Brain pericyte (primary cell): ENCODE data around the gene KLHL13.
"Not testable (repeated sequence)": the region's sequence is repeated elsewhere in the genome, so short reads cannot be mapped to it uniquely, and the experiment has no call there.

Experiments used
- DNase-seq: peaks from one replicate; pipeline ENCODE4 v3.0.0-alpha.2; 2012; ENCODE audit warnings: low read depth, low spot score

Gene KLHL13

DNA sequence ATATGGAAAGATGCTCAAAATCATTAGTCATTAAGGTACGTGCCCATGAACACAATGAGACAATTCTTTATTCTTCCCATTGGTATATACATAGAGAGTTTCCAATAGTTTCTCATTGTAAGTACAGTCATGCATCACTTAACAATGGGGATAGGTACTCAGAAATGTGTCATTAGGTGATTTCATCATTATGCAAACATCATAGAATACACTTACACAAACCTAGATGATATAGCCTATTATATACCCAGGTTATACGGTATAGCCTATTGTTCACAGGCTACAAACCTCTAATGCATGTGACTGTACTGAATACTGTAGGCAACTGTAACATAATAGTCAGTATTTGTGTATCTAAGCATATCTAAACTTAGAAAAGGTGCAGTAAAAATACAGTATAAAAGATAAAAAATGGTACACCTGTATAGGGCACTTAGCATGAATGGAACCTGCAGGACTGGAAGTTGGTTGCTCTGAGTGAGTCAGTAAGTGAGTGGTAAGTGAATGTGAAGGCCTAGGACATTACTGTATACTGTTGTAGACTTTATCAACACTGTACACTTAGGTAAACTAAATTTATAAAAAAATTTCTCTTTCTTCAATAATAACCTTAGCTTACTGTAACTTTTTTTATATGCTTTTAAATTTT is 49.6 kb downstream of the KLHL13 start:
- no peak for DNase-seq

DNA sequence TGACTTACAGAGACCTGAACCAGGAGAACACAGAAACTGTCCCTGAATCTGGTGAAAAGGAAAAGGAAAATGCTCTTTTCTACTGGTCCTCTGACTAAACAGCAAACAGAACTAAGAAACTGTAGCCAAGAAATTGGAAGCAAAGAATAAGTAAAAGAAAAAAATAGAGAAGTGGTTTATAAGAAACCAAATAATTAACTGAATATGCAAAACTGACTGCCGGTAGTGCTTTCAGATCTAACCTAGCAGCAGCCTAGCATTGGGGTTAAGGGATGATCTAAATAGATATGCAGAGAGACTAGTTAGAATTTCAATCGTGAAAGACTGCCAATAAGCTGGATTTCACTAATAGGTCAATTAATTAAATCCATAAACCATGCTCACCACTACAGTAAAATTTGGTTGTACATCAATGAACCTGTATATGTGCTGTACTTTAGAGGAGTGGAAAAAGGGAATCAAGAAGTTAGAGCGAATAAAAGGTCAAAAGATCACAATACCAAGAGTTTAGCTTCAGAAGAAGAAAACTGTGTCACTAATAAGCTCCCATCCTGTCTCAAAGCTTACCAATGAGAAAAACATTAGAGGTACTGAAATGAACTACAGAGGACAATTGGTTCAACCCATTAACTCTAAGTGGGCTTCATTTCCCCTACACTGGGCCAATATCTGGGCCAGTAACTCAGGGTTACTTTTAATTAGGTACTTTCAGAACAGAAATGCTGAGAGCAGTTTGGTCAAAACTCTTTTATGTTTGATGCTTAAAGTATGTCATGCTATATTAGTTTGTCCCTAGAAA is 53.6 kb downstream of the KLHL13 start:
- DNase-seq: no peak

DNA sequence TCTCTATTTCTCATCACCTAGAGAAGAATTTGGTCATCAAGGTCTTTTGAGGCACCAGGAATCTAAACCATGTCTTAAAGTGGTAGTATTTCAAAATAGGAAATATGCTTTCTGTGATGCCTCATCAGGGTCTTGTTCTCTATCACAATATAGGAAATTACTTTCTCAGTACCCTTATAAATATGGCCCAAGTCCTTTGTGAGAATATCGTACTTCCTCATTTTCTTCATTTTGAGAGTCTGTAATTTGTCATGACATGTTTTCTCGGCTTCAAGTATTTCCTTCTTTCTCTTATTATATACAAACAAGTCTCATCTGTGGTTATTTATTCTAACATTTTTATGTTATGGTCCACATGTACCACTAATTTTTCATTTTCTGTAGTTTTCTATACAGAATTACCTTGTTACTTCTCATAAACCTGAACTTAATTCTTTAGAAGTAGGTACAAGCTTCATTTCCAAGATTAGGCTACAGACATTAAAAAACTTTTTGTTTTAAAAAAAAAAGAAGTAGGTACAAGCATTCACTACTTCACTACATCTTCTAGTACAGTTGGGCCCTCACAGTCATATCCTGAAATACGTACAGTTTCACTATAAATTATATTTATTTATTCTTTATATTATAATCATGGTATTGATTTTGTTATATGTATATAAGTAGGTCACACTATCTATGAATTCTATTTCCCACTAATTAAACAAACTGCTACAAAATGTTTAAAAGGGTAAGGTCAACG is 54.4 kb downstream of the KLHL13 start:
- DNase-seq: no peak

DNA sequence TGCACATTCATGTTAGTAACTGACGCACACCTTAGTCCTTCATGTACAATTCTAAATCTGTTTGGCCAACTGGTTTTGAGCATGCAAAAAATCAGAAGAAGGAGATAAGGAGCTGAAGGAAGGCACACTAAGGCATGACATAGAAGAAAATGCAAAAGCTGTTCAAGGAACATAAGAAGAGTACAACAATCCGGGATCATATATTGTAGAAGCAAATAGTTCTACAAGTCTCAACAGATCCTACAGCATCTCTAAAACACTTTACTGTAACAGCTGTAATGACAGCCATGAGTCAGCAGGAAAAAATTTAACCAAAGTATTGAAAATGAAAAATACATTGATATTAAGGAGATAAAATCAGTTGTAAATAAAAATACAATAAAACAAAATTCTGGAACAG is 57.7 kb downstream of the KLHL13 start:
- DNase-seq: no peak

DNA sequence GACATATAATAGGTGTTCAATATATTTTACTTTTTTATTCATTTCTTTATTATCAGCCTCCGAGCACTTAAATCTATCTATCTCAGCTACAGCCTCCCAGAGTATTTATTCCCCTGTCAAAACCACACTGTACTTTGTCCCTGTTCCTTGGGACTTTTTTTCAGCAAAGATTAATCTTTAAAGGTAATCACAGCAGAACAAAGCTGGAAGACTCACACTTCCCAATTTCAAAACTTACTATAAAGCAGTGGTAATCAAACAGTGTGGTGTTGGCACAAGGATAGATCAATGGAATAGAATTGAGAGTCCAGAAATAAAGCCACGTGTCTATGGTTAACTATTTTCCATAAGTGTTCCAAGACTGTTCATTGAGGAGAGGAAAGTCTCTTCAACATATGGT is 59.7 kb downstream of the KLHL13 start:
- no peak for DNase-seq

DNA sequence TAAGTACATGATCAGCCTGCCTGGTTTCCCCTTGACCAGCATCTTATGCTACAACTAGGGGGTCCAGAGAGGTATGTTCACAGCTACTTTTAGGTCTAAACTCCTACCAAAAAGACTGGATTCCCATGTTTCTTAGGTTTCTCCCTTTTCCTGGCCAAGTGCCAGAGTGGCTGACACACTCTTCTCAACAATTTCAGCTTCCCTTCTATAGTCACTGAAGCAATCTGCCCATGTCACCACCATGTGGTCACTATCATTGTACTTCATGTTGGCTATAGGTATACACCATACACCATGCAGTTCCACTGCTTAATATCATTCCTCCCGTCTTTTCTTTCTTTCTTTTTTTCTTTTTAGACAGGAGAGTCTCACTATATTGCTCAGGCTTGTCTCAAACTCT is 66.9 kb downstream of the KLHL13 start:
- DNase-seq: no peak

DNA sequence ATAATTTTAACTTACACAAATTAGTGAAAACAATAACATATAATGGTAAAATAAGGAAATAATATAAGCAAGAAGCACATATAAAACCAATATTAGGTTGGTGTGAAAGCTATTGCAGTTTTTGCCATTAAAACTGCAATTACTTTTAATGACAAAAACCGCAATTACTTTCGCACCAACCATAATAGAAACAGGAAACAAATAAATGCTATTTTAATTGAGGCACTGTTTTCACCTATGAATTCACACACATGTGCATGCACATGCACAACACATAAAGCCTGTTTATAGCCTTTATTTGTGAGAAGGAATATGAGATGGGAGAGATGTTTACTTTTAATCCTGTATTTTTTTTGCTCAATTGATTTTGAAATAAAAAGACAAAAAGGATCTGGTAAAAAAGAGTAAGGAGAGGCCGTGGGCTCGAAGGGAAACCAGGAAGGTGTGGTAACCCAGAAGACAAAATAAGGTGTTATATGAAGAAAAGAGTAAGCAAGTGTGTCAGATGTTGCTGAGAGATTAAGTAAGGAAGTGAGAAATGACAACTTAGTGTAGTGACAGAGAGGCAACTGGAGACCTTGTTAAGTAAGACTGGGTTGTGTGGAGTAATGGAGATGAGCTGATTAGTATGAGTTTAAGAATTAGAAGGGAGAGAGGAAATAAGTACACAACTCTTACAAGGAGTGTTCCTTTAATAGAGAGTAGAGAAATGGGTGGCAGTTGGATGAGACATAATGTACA is 69.0 kb downstream of the KLHL13 start:
- no peak for DNase-seq

DNA sequence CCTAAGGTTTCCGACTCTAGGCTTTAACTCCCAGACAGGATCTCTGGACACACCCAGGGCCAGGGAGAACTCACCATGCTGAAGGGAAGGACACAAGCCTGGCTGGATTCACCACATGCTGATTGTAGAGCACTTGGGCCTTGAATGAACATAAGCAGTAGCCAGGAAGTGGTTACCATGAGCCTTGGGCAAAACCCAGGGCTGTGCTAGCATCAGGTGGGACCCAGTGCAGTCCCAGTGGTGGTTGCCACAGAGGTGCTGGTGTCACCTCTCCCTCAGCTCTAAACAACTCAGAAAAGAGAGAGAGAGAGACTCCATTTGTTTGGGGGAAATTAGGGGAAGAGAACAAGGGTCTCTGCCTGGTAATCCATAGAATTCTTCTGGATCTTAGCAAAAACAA is 77.0 kb downstream of the KLHL13 start:
- no peak for DNase-seq

DNA sequence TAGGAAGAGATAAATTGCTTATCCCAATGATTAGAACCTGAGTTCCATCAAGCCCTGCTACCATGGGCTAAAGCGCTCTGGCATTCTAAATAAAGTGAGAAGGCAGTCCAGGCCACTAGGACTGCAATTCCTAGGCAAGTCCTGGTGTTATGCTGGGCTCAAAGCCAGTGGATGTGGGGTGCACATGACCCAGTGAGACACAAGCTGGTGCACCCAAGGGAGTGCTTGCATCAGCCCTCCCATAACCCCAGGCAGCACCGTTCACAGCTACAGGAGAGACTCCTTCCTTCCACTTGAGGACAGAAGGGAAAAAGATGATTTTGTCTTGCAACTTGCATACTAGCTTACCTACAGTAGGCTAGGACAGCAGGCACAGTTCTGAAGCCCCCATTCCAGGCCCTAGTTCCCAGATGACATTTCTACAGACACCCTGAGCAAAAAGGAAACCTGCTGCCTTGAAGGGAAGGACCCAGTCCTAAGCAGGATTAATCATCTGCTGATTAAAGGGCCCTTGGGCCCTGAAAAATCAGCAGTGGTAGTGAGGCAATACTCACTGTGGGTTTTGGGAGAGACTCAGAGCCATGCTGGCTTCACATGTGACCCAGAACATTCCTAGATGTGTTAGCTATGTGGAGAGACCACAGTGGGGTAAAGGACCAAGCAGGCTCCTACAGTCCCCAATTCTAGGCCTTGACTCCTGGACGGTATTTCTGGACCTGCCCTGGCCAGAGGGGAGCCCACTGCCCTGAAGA is 77.8 kb downstream of the KLHL13 start:
- DNase-seq: no peak

DNA sequence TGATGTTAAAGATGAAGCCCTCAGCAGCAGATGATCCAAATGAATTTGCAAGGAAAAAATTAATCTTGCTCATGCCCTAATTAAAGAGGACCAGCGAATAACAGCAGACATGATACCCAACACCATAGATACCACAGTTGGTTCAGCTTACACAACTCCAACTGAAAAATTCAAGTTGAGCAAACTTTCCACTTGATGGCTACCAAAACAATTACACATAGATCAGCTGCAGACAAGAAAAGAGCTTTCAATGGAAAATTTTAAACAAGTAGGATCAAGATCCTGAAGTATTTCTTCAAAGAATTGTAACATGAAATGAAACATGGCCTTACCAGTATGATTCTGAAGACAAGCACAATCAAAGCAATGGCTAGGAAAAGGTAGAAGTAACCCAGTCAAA is 90.0 kb downstream of the KLHL13 start:
- DNase-seq: no peak

DNA sequence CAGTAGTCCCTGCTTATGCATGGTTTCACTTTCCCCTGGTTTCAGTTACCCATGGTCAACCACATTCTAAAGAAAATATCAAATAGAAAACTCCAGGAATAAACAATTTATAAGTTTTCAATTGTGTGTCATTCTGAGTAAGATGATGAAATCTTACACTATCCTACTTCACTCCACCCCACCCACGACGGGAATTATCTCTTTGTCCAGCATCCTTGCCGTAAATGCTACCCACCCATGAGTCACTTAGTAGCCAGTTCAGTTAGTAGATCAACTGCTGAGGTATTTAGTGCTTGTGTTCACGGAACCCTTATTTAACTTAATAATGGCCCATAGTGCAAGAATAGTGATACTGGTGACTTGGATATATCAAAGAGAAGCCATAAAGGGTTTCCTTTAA is 91.4 kb downstream of the KLHL13 start:
- DNase-seq: no peak

DNA sequence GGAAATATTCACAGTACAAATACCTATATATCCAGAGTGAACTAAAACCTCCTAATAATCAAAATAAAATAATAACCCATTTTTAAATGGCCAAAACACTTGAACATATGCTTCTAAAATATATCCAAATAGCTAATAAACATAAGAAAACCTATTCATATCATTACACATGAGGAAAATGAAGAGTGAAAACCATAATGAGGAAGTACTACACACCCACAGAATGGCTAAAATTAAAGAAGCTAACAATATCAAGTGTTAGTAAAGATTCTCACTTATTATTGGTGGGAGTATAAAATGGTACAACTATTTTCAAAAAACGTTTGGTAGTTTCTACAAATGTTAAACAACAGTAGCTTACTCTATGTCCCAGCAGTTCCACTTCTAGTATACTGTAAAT is 92.1 kb downstream of the KLHL13 start:
- DNase-seq: no peak

DNA sequence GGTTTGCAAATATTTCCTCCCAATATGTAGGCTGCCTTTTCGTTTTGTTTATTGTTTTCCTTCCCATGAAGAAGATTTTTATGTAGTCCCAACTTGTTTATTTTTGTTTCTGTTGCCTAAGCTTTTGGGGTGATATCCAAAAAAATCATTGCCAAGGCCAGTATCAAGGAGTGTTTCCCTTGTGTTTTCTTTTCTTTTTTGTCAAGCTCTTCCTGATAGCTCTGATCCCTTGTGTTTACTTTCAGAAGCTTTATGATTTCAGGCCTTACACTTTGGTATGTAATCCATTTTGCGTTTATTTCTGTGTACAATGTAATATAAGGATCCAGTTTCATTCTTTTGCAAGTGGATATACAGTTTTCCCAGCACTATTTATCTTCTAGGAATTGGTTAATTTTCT is 93.9 kb downstream of the KLHL13 start:
- no peak for DNase-seq

DNA sequence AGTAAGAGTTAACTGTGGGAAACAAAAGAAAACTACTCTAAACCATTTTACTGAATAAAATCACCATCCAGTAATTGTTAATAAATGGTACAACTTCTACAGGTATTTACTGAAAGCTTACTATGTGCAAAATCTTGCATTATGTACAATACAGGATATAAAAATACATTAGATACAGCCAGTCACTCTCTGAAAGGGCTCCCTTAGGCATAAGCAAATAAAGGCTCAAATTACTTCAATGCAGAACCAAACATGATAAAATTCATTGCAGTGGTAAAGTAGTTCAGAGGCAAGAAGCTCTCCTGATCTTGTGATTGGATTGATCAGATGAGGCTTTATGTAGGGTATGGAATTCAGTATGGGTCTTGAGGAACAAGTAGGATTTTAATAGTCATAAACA is 100.2 kb downstream of the KLHL13 start:
- DNase-seq: no peak

DNA sequence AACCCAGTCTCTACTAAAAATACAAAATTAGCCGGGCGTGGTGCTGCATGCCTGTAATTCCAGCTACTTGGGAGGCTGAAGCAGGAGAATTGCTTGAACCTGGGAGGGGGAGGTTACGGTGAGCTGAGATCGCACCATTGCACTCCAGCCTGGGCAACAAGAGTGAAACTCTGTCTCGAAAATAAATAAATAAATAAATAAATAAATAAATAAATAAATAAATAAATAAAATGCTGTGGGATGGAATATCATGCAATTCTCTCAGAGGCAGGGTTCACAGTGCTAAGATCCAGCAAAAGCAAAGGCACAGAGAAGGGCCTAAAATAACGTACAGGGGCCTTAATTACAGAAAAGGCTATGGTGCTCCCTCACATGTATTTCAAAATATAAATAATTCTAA is 114.2 kb downstream of the KLHL13 start:
- not testable (repeated sequence) for DNase-seq

DNA sequence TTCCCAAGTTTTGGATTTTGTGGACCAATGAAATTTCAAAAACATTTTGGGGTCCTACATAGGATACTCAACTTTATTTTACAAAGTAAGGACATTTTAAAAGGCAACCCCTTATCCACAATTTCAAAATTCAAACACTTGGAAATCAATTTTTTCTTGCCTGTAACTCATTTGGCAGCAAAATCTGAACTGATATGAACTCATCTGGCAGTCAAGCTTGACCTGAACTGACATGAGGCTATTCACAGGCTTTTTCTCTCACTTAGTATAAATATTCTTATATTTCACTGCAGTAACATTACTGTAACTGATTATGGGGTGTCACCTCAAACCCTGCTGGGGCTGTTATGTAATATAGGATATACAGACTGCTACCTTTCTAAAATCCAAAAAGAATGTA is 116.1 kb downstream of the KLHL13 start:
- no peak for DNase-seq

DNA sequence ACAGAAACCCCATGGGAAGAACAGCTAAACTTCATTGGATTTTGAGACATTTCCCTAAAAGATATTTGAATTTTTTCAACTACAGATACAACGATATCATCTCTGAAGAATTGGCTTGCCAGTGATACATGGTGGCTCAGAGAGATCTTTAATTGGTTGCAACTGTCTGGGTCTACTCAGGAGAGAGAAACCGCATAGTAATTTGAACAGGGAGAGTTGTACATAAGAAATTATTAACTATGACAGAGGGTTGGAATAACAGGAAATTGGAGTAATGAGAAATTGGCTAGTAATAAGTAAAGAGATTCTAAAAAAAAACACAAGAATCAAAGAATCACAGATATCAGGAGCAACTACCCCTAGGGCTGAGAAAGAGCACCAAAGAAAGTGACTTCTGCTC is 118.4 kb downstream of the KLHL13 start:
- DNase-seq: no peak

DNA sequence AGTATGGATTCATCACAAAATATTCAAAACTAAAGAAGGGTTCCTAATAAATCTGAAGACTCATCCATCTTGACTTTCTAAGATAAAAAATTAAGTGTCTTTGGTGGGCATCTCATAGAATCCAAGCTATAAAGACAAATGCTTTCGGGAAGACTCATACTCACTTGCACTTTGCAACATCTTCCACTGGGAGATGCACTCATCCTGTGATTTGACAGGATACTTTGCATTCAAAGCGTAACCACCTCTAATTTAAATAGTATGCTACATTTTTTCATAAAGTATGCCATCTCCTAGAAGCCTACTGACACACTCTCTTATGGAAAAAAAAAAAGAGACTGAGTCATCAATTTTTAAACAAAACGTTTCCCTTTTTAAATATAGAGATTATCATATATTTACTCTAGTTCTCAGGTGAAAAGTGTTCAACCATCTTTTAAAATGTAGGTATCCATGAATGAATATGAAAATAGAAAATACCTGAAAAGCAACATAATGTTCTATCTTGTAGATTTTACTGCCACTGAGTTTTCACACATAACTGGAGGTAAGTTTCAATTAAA is 119.6 kb downstream of the KLHL13 start:
- no peak for DNase-seq

DNA sequence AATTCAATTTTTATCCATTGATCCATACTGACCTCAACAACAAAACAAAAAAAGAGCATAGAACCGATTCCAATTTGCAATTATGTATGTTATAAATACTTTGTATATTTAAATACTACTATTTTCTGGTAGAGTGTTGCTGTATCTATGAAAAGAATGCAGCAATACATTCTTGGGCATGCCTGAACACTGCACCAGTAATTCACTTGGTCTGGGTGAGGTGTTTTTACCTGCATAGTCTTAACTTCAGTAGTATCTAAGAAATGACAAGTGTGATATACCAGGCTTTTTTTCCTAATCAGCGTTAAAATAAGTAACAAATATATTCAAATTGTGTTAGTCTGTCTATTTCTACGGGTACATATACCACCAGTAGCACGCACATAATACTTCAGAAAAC is 120.2 kb downstream of the KLHL13 start:
- DNase-seq: no peak

DNA sequence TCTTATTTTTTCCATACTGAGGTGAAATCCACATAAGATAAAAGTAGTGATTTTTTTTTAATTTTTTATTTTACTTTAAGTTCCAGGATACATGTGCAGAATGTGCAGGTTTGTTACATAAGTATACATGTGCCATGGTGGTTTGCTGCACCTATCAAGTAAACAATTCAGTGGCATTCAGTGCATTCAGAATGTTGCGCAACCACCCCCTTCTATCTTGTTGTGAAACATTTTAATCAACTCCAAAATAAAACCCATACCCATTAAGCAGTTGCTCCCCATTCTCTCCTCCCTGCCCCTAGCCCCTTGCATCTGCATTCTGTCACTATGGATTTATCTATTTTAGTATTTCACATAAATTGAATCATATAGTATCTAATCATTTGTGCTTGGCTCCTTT is 121.2 kb downstream of the KLHL13 start:
- no peak for DNase-seq

DNA sequence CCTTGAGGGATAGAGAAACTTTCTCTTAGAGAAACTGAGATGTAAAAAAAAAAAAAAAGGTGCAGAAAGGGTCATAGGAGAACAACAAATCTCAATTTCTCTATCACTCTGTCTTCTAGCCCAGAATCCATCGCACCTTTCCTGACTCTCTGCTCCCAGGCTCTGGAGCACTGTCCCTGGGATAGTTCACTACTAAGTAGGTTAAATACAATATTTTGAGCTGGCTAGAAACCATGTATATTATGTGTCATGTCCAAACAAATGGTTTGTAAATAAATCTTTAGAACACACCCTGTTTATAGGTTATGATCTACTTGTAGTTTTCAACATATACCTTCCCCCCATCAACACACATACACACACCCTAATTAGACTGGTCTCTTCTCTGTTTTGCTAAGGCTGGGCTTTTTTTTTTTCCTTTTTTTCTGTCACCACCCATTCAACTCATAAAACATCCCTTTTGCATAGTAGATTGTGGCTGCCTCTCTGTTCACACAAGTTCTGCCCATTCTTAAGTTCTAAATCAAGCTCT is 124.4 kb downstream of the KLHL13 start:
- no peak for DNase-seq
